ENCODE results near the gene HIVEP3.

HIVEP3 gene

GRCh38 chr1:41724926-41725325 is 193.8 kb downstream of the HIVEP3 start:
- Histone ChIP-seq H3K27me3 (ENCODE audit: insufficient read depth, low read length, poor library complexity) (no peaks in the 10 kb centered on the region), H3K4me3 (ENCODE audit: low read depth in 1 of 2, low read length in 2 of 2) (no peak overlapping the region), H3K9ac (ENCODE audit: low read depth, low read length) (no peak overlapping the region), H3K4me2 (ENCODE audit: insufficient read depth, low read length) (no peak overlapping the region), H3K9me3 (ENCODE audit: insufficient read depth, low read length, severe bottlenecking) (no peaks in the 10 kb centered on the region), H3K27ac (ENCODE audit: low read length) (no peak overlapping the region), H3K79me2 (ENCODE audit: insufficient read depth, low read length) (peaks cover 100% of the 10 kb centered on the region), H3K36me3 (ENCODE audit: insufficient read depth, low read length) (peaks cover 3% of the 10 kb centered on the region), H2AFZ (ENCODE audit: low read depth, low read length) (no peak overlapping the region), H4K20me1 (ENCODE audit: insufficient read depth, low read length) (peaks cover 88% of the 10 kb centered on the region), H3K4me1 (ENCODE audit: insufficient read depth, low read length) (peaks cover 39% of the 10 kb centered on the region)
- TF ChIP-seq CTCF (IDR thresholded peaks at IDR 0.05; ENCODE audit: borderline replicate concordance, extremely low read depth, low read length, poor library complexity, severe bottlenecking) = no peak
- no peak for TF ChIP-seq EZH2 (IDR thresholded peaks at IDR 0.05; ENCODE audit: borderline replicate concordance, low read depth, low read length, severe bottlenecking)
- DNase-seq = no peak
- ATAC-seq (ENCODE audit: insufficient read depth, low read depth) = no peak

- TF ChIP-seq CTCF (IDR thresholded peaks at IDR 0.05; ENCODE audit: borderline replicate concordance, extremely low read depth, low read length, poor library complexity, severe bottlenecking) = no peak
- TF ChIP-seq EZH2 (IDR thresholded peaks at IDR 0.05; ENCODE audit: borderline replicate concordance, low read depth, low read length, severe bottlenecking) = no peak
- DNase-seq (no peak), ATAC-seq (ENCODE audit: insufficient read depth, low read depth) (no peak)
- peaks cover 100% of the 10 kb centered on the region for H3K79me2 ChIP-seq (ENCODE audit: insufficient read depth, low read length)
- peaks cover 33% of the 10 kb centered on the region for H3K4me1 ChIP-seq (ENCODE audit: insufficient read depth, low read length)
- no peaks in the 10 kb centered on the region for H3K27me3 ChIP-seq (ENCODE audit: insufficient read depth, low read length, poor library complexity)
- no peak overlapping the region for H3K27ac ChIP-seq (ENCODE audit: low read length)
- no peak overlapping the region for H3K4me3 ChIP-seq (ENCODE audit: low read depth in 1 of 2, low read length in 2 of 2)
- H2AFZ ChIP-seq (ENCODE audit: low read depth, low read length) = no peak overlapping the region
- peaks cover 88% of the 10 kb centered on the region for H4K20me1 ChIP-seq (ENCODE audit: insufficient read depth, low read length)
- H3K36me3 ChIP-seq (ENCODE audit: insufficient read depth, low read length) = peaks cover 3% of the 10 kb centered on the region
- H3K9ac ChIP-seq (ENCODE audit: low read depth, low read length) = no peak overlapping the region
- no peak overlapping the region for H3K4me2 ChIP-seq (ENCODE audit: insufficient read depth, low read length)
- no peaks in the 10 kb centered on the region for H3K9me3 ChIP-seq (ENCODE audit: insufficient read depth, low read length, severe bottlenecking)
Measured at GRCh38 chr1:41724248-41724647, 194.5 kb downstream of the HIVEP3 start.

GRCh38 chr1:41723786-41724185 is 194.9 kb downstream of the HIVEP3 start:
- no peak overlapping the region for H3K9ac ChIP-seq (ENCODE audit: low read depth, low read length)

More at GRCh38 chr1:41723786-41724185, 194.9 kb downstream of the HIVEP3 start:
- Histone ChIP-seq H3K4me2 (ENCODE audit: insufficient read depth, low read length) (no peak overlapping the region), H2AFZ (ENCODE audit: low read depth, low read length) (no peak overlapping the region), H3K27ac (ENCODE audit: low read length) (no peak overlapping the region; the same call in 1 of the 2 replicates), H3K9me3 (ENCODE audit: insufficient read depth, low read length, severe bottlenecking) (no peaks in the 10 kb centered on the region), H3K4me3 (ENCODE audit: low read depth in 1 of 2, low read length in 2 of 2) (no peak overlapping the region), H3K4me1 (ENCODE audit: insufficient read depth, low read length) (peaks cover 28% of the 10 kb centered on the region), H4K20me1 (ENCODE audit: insufficient read depth, low read length) (peaks cover 88% of the 10 kb centered on the region), H3K27me3 (ENCODE audit: insufficient read depth, low read length, poor library complexity) (no peaks in the 10 kb centered on the region), H3K79me2 (ENCODE audit: insufficient read depth, low read length) (peaks cover 100% of the 10 kb centered on the region), H3K36me3 (ENCODE audit: insufficient read depth, low read length) (peaks cover 3% of the 10 kb centered on the region)
- DNase-seq (no peak), ATAC-seq (ENCODE audit: insufficient read depth, low read depth) (no peak)
- TF ChIP-seq EZH2 (IDR thresholded peaks at IDR 0.05; ENCODE audit: borderline replicate concordance, low read depth, low read length, severe bottlenecking) (no peak), CTCF (IDR thresholded peaks at IDR 0.05; ENCODE audit: borderline replicate concordance, extremely low read depth, low read length, poor library complexity, severe bottlenecking) (no peak)

Measured in DND-41 (cell line).